Esophagus muscularis mucosa (tissue), 4 donors: ENCODE measurements around the gene ASB10. TPM values are rescaled to one million over a fixed set of nuclear protein-coding genes. Genes with fewer than 3 reads are reported as not detected.

Experiments
- DNase-seq: peaks from one replicate; pipeline ENCODE4 v3.0.0-alpha.2; 2017; ENCODE audit errors: extremely low spot score
- H3K27ac ChIP-seq, 4 donors: fragments of 200-600 bp; sonication (generic); replicated peaks in 1 of 4; 1 replicate in 3 of 4; 2 replicates in 1 of 4; pipeline ENCODE4 v1.5.1; 2016 to 2019; ENCODE audit warnings: mild to moderate bottlenecking in 1 of 4
- H3K27me3 ChIP-seq, 4 donors: fragments of 200-600 bp; sonication (generic); one replicate each; pipeline versions ENCODE4 v1.5.1 to v1.6.0; 2016 to 2019
- H3K36me3 ChIP-seq, 4 donors: fragments of 200-600 bp; sonication (generic); one replicate each; pipeline ENCODE4 v1.5.1; 2016 to 2019
- H3K4me1 ChIP-seq, 4 donors: fragments of 200-600 bp; sonication (generic); one replicate each; pipeline ENCODE4 v1.5.1; 2016 to 2019
- H3K4me3 ChIP-seq, 4 donors: fragments of 200-600 bp; sonication (generic); 1 replicate in 2 of 4; 2 replicates in 2 of 4; pipeline ENCODE4 v1.5.1; 2016 to 2019; ENCODE audit warnings: mild to moderate bottlenecking in 4 of 4, moderate library complexity in 1 of 4
- H3K9me3 ChIP-seq, 4 donors: fragments of 200-600 bp; sonication (generic); 1 replicate in 3 of 4; 2 replicates in 1 of 4; pipeline ENCODE4 v1.5.1; 2016 to 2019
- EP300 ChIP-seq: sonication (generic); formaldehyde crosslinking; IDR thresholded peaks from one replicate; pipeline ENCODE4 v1.6.1; 2017; ENCODE audit warnings: antibody characterized with exemption
- POLR2A ChIP-seq: fragments of 450-650 bp; IDR thresholded peaks from one replicate; pipeline ENCODE4 v1.6.1; 2017; ENCODE audit warnings: antibody characterized with exemption, moderate library complexity, mild to moderate bottlenecking, low read depth
- POLR2AphosphoS5 ChIP-seq, 2 donors: sonication (generic); formaldehyde crosslinking; IDR thresholded peaks; one replicate each; pipeline ENCODE4 v1.6.1; 2017; ENCODE audit warnings: antibody characterized with exemption in 2 of 2
- WGBS: methylation state at CpG from one replicate; pipeline ENCODE4 v1.1.5; 2018; 5-methylcytosine and 5-hydroxymethylcytosine counted together
- intact Hi-C: fragments of 100-400 bp; cut with DNase I; formaldehyde crosslinking; loops from one replicate; pipeline ENCODE4 v1.15.1; 2023
- total RNA-seq, 4 donors: library from RNA; depleted of rRNA; stranded (reverse); fragments of >200 nt; gene quantifications; one replicate each; pipeline versions ENCODE4 v1.1.0 to v1.2.1, GENCODE V29; 2016
- TF ChIP-seq, protein P1 (sequence below), 3 experiments: fragments of 200-600 bp in 2 of 3; fragments of 450-650 bp in 1 of 3; sonication (generic) in 2 of 3; IDR thresholded peaks; one replicate each; pipeline ENCODE4 v1.5.1; 2017 to 2019; ENCODE audit warnings: antibody characterized with exemption in 3 of 3, mild to moderate bottlenecking in 2 of 3, moderate library complexity in 1 of 3

Gene ASB10
- total RNA-seq, 4 donors from 2014 or later, result not detected

DNA sequence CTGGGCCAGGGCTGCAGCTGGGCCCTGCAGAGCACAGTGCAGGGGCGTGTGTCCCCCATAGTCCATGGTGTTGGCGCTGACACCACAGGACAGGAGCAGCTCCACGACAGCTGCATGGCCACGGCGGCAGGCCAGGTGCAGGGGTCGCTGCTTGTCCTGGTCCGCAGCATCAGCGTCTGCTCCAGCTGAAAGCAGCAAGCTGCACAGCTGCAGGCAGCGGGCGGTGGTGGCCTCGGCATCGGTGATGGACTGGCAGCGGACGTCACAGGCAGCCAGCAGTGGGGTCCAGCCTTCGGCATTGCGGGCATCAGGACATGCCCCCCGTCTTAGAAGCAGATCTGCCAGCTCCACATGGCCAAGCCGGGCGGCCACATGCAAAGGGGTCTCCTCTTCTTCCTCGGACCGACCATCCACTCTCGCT is 6.0 kb downstream of the ASB10 start:
- no peak overlapping the region for H3K4me3 ChIP-seq
- WGBS, result no CpG with 5 or more reads among the region's 22 CpGs
- no peak for DNase-seq
- peaks cover 0 to 39% (median 0%) of the 10 kb centered on the region in 4 donors for H3K27me3 ChIP-seq
- no peaks in the 10 kb centered on the region for H3K4me1 ChIP-seq
- TF ChIP-seq EP300 (no peak), POLR2A (no peak), POLR2AphosphoS5 (IDR thresholded peaks at IDR 0.05) (no peak)
- TF ChIP-seq, protein P1, sequence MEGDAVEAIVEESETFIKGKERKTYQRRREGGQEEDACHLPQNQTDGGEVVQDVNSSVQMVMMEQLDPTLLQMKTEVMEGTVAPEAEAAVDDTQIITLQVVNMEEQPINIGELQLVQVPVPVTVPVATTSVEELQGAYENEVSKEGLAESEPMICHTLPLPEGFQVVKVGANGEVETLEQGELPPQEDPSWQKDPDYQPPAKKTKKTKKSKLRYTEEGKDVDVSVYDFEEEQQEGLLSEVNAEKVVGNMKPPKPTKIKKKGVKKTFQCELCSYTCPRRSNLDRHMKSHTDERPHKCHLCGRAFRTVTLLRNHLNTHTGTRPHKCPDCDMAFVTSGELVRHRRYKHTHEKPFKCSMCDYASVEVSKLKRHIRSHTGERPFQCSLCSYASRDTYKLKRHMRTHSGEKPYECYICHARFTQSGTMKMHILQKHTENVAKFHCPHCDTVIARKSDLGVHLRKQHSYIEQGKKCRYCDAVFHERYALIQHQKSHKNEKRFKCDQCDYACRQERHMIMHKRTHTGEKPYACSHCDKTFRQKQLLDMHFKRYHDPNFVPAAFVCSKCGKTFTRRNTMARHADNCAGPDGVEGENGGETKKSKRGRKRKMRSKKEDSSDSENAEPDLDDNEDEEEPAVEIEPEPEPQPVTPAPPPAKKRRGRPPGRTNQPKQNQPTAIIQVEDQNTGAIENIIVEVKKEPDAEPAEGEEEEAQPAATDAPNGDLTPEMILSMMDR (IDR thresholded peaks at IDR 0.05), result no peak
- H3K27ac ChIP-seq, result no peak overlapping the region
- intact Hi-C loops, result no loop called here
- H3K9me3 ChIP-seq, result no peaks in the 10 kb centered on the region
- peaks cover 0 to 9% (median 0%) of the 10 kb centered on the region in 4 donors for H3K36me3 ChIP-seq

DNA sequence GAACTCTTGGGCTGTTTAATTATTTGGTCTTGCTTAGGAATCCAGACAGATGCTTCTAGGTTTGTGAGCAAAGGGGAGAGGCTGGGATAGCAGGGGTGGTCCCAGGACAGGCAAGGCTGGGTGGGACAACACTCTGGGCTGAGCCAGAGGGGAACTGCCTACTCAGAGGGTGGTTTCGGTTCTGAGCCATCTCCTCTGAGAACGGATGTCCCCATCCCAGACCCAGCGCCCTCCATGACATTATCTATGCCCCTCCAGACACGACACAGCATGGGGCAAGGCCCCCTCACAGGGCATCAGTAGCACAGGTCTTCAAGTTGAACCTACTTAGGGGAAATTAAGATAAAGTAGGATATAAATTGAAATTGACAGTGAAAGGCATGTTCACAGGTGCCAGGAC is 7.1 kb downstream of the ASB10 start:
- no peak for DNase-seq
- intact Hi-C loops, result no loop called here
- 61% methylated on average over 4 of the region's 4 CpGs for WGBS
- Histone ChIP-seq H3K36me3 (peaks cover 0 to 9% (median 0%) of the 10 kb centered on the region in 4 donors), H3K27me3 (peaks cover 0 to 49% (median 0%) of the 10 kb centered on the region in 4 donors), H3K4me1 (peaks cover 0 to under 1% (median under 1%) of the 10 kb centered on the region in 4 donors), H3K9me3 (no peaks in the 10 kb centered on the region), H3K4me3 (no peak overlapping the region), H3K27ac (no peak overlapping the region)
- TF ChIP-seq, protein P1 (IDR thresholded peaks at IDR 0.05), result no peak
- TF ChIP-seq POLR2AphosphoS5 (IDR thresholded peaks at IDR 0.05), result no peak
- no peak for TF ChIP-seq EP300
- no peak for TF ChIP-seq POLR2A

DNA sequence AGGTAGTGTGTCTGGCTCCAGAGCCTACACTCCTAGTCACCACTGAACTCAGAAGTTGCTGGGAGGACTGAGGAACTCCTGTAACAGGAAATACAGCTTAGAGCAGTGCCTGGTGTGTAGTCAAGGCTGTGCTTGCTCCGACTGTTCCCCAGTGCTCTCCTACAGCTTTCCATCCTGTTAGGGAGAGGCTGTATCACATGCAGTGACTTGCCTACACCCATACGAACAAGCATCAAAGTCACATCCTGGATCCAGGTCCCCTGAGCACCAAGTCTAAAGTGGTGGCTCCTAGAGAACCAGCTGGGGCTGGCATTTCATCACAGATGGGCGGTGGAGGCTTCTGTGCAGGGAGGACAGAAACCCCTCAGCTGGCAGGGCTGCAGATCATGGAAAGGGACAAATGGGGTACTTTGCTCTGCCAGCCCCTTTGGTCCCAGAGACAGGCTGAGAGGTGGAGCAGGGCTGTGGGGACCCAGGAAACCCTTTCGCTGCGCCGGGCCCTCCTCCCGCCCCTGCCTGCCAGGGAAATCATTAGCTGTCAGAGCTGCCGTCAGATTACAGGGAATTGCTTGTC is 7.7 kb downstream of the ASB10 start:
- Histone ChIP-seq H3K9me3 (peaks cover 0 to 4% (median 0%) of the 10 kb centered on the region in 4 donors), H3K4me3 (no peak overlapping the region), H3K27ac (no peak overlapping the region), H3K36me3 (peaks cover 0 to 9% (median 0%) of the 10 kb centered on the region in 4 donors), H3K4me1 (peaks cover 0 to 6% (median 2%) of the 10 kb centered on the region in 4 donors), H3K27me3 (peaks cover 0 to 55% (median under 1%) of the 10 kb centered on the region in 4 donors)
- no peak for DNase-seq
- intact Hi-C loops, result no loop called here
- TF ChIP-seq POLR2AphosphoS5 (IDR thresholded peaks at IDR 0.05) (no peak), EP300 (no peak), POLR2A (no peak)
- TF ChIP-seq, protein P1 (IDR thresholded peaks at IDR 0.05), result no peak
- 86% methylated on average over 7 of the region's 8 CpGs for WGBS

DNA sequence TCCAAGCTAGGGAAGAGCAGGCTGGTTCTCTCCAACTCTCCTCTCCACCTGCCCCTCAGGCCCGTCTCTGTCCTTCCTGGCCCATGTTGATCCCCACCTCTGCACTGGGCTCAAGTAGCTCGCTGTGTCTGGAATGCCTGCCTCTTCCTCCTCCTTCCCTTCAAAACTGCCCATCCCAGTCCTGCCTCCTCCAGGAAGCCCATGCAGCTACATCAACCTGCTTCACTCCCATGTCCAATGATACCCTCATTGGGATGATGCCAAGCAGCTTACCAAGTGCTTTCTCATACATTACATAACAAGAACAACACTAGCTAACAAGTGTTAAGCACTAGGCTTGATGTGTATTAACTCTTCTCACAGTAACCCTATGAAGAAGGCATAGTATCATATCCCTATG is 8.2 kb downstream of the ASB10 start:
- intact Hi-C loops, result no loop called here
- H3K27me3 ChIP-seq, result peaks cover 0 to 60% (median 2%) of the 10 kb centered on the region in 4 donors
- no peak for TF ChIP-seq POLR2A
- TF ChIP-seq, protein P1 (IDR thresholded peaks at IDR 0.05), result no peak
- TF ChIP-seq POLR2AphosphoS5 (IDR thresholded peaks at IDR 0.05), result no peak
- TF ChIP-seq EP300, result no peak
- peaks cover 0 to 4% (median 0%) of the 10 kb centered on the region in 4 donors for H3K9me3 ChIP-seq
- H3K4me1 ChIP-seq, result peaks cover 0 to 7% (median 2%) of the 10 kb centered on the region in 4 donors
- no peak overlapping the region for H3K27ac ChIP-seq
- no peak for DNase-seq
- no peak overlapping the region for H3K4me3 ChIP-seq
- peaks cover 0 to 9% (median 0%) of the 10 kb centered on the region in 4 donors for H3K36me3 ChIP-seq
- WGBS, result 83% methylated on average over 2 of the region's 2 CpGs
